ENCODE data around the gene KIAA1958.

- TF ChIP-seq CTCF (IDR thresholded peaks at IDR 0.05) (no peak), POLR2A (IDR thresholded peaks at IDR 0.05) (no peak)
Observed at GRCh38 chr9:112558978-112559377, 72.4 kb downstream of the KIAA1958 start.
